ENCODE measurements around the gene CMTM8. TPM values are rescaled to one million over a fixed set of nuclear protein-coding genes. Genes with fewer than 3 reads are reported as not detected.
A peak's percentile ranks its signal among the peaks of the same experiment; 100 is the strongest.

CMTM8 gene
- total RNA-seq, 2 donors from 2014 or later = 5.8 to 11.6 TPM

- Histone ChIP-seq H3K27me3 (ENCODE audit: control insufficient read depth, insufficient read depth, low read length, poor library complexity, severe bottlenecking) (no peaks in the 10 kb centered on the region), H3K4me3 (ENCODE audit: low read length) (no peak overlapping the region), H3K9ac (ENCODE audit: extremely low read depth, low read length, poor library complexity, severe bottlenecking) (no peak overlapping the region), H3K4me1 (ENCODE audit: control insufficient read depth, insufficient read depth, low read length) (peaks cover 6% of the 10 kb centered on the region), H3K36me3 (ENCODE audit: control insufficient read depth, insufficient read depth, low read length) (no peaks in the 10 kb centered on the region), H3K9me3 (ENCODE audit: control insufficient read depth, low read length) (no peaks in the 10 kb centered on the region), H3K27ac (ENCODE audit: low read depth, low read length) (peak overlapping the region; percentile 64)
- H3K36me3 Mint-ChIP-seq (ENCODE audit: low read depth) = no peaks in the 10 kb centered on the region
- no peaks in the 10 kb centered on the region for H3K27me3 Mint-ChIP-seq (ENCODE audit: insufficient read depth)
- 63 to 79% methylated on average over 6 to 8 of the region's 8 CpGs for WGBS, 2 experiments (ENCODE audit: insufficient coverage in 1 of 2, insufficient read length in 1 of 2)
- H3K9me3 Mint-ChIP-seq = no peaks in the 10 kb centered on the region
- no peak for DNase-seq
- H3K4me1 Mint-ChIP-seq = peaks cover 14% of the 10 kb centered on the region
- no peak overlapping the region for H3K27ac Mint-ChIP-seq
- TF ChIP-seq CTCF (conservative IDR thresholded peaks at IDR 0.05) = no peak
- no peak overlapping the region for H3K4me3 Mint-ChIP-seq
Observed at GRCh38 chr3:32354362-32354778, 115.9 kb downstream of the CMTM8 start.

DNA sequence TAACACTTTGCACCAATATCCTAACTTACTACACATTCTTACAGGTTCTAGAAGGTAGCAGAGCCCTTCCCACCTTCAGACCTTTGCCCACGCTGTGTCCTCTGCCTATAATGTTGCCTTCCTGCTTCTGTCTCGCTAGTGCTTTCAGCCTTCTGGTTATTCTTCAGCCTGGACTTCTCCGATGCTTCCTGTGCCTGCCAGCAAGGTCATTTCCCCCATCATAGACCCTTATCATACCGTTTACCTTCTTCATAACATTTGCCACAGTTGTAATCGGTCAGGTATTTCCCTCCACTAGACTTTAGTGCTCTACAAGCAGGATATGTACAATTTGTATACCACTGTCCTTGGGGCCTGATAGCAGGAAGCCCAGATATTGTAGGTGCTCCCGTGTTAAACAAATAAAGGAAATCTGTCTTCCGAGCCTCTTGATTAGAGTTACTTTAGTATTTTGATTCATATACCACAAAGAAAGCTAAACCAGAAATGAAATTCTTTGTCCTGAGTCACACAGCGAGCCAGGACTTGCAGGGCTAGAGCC is 117.3 kb downstream of the CMTM8 start:
- no peaks in the 10 kb centered on the region for H3K36me3 ChIP-seq (ENCODE audit: control insufficient read depth, insufficient read depth, low read length)
- H3K27ac ChIP-seq (ENCODE audit: low read depth, low read length) = no peak overlapping the region
- Mint-ChIP-seq H3K4me1 (peaks cover 24% of the 10 kb centered on the region), H3K27me3 (ENCODE audit: insufficient read depth) (no peaks in the 10 kb centered on the region), H3K9me3 (no peaks in the 10 kb centered on the region), H3K27ac (no peak overlapping the region), H3K4me3 (no peak overlapping the region), H3K36me3 (ENCODE audit: low read depth) (peaks cover 3% of the 10 kb centered on the region)
- no peak for TF ChIP-seq CTCF (conservative IDR thresholded peaks at IDR 0.05)
- no peaks in the 10 kb centered on the region for H3K9me3 ChIP-seq (ENCODE audit: control insufficient read depth, low read length)
- no peak for DNase-seq
- H3K4me1 ChIP-seq (ENCODE audit: control insufficient read depth, insufficient read depth, low read length) = peaks cover 14% of the 10 kb centered on the region
- 93 to 94% methylated on average over 6 to 8 of the region's 8 CpGs for WGBS, 2 experiments (ENCODE audit: insufficient coverage in 1 of 2, insufficient read length in 1 of 2)
- no peaks in the 10 kb centered on the region for H3K27me3 ChIP-seq (ENCODE audit: control insufficient read depth, insufficient read depth, low read length, poor library complexity, severe bottlenecking)
- H3K9ac ChIP-seq (ENCODE audit: extremely low read depth, low read length, poor library complexity, severe bottlenecking) = no peak overlapping the region
- H3K4me3 ChIP-seq (ENCODE audit: low read length) = no peak overlapping the region

GRCh38 chr3:32359766-32360492 is 121.4 kb downstream of the CMTM8 start:
- no peak overlapping the region for H3K4me3 Mint-ChIP-seq
- DNase-seq = peak; percentile 76

More at GRCh38 chr3:32359766-32360492, 121.4 kb downstream of the CMTM8 start:
- Histone ChIP-seq H3K4me3 (ENCODE audit: low read length) (no peak overlapping the region), H3K9me3 (ENCODE audit: control insufficient read depth, low read length) (no peaks in the 10 kb centered on the region), H3K9ac (ENCODE audit: extremely low read depth, low read length, poor library complexity, severe bottlenecking) (no peak overlapping the region), H3K4me1 (ENCODE audit: control insufficient read depth, insufficient read depth, low read length) (peaks cover 7% of the 10 kb centered on the region), H3K36me3 (ENCODE audit: control insufficient read depth, insufficient read depth, low read length) (no peaks in the 10 kb centered on the region), H3K27ac (ENCODE audit: low read depth, low read length) (no peak overlapping the region), H3K27me3 (ENCODE audit: control insufficient read depth, insufficient read depth, low read length, poor library complexity, severe bottlenecking) (no peaks in the 10 kb centered on the region)
- H3K9me3 Mint-ChIP-seq = no peaks in the 10 kb centered on the region
- peak overlapping the region; percentile 80 for H3K27ac Mint-ChIP-seq
- peaks cover 3% of the 10 kb centered on the region for H3K36me3 Mint-ChIP-seq (ENCODE audit: low read depth)
- no peaks in the 10 kb centered on the region for H3K27me3 Mint-ChIP-seq (ENCODE audit: insufficient read depth)
- H3K4me1 Mint-ChIP-seq = peaks cover 16% of the 10 kb centered on the region
- WGBS, 2 experiments (ENCODE audit: insufficient coverage in 1 of 2, insufficient read length in 1 of 2) = 77 to 80% methylated on average over 2 to 5 of the region's 5 CpGs
- no peak for TF ChIP-seq CTCF (conservative IDR thresholded peaks at IDR 0.05)
